GM12874 (cell line): ENCODE results near the gene GRM1.

Experiments used
- TF ChIP-seq, protein P1 (sequence below): IDR thresholded peaks from 2 replicates; pipeline ENCODE4 v1.5.1; 2011; ENCODE audit warnings: low read depth, mild to moderate bottlenecking, control low read depth, low read length, moderate library complexity; ENCODE audit not compliant: insufficient read depth

Gene GRM1

DNA sequence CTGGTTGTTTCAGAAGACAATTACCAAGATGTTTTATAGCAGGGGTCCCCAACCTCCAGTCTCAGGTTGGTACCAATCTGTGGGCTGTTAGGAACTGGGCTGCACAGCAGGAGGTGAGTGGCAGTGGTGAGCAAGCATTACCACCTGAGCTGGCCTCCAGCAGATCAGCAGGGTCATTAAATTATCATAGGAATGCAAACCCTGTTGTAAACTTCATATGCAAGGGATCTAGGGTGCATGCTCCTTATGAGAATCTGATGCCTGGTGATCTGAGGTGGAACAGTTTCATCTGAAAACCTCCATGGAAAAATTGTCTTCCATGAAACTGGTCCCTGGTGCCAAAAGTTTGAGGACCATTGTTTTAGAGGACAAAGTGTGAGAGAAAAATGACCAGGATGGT is 240.6 kb downstream of the GRM1 start:
- TF ChIP-seq, protein P1, sequence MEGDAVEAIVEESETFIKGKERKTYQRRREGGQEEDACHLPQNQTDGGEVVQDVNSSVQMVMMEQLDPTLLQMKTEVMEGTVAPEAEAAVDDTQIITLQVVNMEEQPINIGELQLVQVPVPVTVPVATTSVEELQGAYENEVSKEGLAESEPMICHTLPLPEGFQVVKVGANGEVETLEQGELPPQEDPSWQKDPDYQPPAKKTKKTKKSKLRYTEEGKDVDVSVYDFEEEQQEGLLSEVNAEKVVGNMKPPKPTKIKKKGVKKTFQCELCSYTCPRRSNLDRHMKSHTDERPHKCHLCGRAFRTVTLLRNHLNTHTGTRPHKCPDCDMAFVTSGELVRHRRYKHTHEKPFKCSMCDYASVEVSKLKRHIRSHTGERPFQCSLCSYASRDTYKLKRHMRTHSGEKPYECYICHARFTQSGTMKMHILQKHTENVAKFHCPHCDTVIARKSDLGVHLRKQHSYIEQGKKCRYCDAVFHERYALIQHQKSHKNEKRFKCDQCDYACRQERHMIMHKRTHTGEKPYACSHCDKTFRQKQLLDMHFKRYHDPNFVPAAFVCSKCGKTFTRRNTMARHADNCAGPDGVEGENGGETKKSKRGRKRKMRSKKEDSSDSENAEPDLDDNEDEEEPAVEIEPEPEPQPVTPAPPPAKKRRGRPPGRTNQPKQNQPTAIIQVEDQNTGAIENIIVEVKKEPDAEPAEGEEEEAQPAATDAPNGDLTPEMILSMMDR = no peak

DNA sequence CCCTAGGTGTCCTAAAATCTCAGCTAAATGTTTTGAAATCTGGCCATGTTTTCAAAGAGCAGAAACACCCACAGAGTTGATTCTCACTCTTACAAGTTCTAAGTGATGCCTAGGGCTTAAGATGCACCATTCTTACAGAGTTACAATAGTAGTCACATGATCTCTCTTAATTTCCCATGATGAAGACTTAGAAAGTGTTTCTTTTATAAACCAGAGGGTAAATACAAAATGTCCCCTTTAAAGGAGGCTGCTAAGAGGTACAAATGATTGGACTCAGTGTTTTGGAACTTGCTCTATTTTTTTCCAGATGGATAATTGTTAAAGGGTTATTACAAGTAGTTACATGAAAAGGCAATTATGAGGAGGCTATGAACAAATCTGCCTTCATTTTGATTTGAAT is 244.6 kb downstream of the GRM1 start:
- TF ChIP-seq, protein P1 = no peak

DNA sequence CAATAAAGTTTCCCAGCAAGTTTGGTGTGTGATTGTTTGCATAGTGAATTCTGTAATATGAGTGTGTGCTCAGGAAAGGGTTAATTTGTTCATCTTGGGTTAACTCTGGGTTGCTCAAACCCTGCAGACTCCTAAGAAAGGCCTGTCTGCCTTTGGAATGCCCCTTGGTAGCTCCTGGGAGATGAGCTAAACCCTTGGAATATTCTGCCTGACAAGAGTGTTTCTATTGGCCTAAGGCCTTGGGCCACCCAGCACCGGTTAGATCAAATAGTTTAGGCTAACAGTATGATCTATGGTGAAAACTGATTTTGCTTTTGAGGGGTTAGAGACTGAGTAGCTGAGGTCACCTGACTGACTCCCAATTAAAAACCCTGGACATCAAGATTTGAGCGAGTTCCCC is 248.3 kb downstream of the GRM1 start:
- TF ChIP-seq, protein P1 = no peak

DNA sequence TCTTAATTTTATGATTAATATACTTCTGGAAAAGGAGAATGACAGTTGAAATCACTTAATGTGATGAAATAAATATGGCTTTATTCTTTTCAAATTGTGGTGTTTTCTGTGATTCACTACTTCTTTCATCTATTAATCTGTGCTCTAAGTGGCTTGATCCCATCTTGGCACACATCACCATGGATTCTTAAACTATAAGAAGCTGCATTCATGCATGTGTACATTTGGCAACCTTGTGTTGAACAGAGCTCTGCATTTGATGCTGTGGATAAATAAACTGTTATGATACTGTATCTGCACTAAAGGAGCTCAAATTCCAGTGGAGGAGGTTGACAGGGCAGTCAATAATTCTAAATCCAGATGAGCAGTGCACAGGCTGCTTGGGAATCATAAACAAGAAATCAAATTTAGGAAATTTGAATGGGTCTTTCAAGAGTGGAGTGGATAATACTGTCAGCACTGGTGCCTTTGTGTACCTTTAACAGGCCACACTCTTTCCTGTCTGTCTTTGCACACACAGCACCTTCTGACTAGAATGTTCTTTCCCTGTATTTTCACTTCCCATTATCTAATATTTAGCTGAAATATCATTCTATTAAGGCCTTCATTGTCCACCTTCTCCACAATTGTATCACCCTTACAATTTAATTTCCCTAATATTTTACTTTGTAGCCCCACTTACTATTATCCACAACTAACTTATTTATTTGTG is 252.9 kb downstream of the GRM1 start:
- TF ChIP-seq, protein P1 = no peak

DNA sequence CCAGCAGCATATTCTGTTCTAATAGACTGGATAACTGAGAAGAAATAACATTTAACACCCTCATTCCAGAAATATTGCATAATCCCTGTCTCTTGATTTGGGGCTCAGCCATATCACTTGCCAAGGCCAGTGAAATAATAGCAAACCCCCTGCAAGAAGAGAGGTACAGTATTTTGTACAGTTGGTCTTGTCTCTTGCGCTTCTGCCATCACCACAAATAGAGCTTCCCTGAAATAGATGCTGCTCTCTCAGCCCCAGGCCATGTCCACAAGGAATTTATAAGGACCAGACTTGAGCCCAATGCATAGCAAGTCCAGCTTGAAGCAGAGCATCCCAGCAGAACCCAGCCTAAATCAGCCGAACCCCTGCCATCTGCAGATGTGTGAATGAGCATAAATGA is 254.0 kb downstream of the GRM1 start:
- TF ChIP-seq, protein P1 = no peak

DNA sequence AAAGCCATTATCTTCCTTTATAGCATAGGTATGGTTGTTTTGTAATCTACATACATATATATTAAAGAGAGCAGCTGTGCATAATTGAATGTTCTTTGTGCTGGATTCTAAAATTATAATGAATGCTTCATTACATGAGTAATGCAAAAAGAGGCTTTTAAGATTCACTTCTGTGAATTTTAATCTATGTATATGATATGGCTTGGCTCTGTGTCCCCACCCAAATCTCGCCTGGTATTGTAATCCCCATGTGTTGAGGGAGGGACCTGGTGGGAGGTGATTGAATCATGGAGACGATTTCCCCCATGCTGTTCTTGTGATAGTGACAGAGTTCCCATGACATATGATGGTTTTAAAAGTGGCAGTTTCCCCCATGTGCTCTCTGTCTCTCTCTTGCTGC is 255.4 kb downstream of the GRM1 start:
- TF ChIP-seq, protein P1 = no peak

DNA sequence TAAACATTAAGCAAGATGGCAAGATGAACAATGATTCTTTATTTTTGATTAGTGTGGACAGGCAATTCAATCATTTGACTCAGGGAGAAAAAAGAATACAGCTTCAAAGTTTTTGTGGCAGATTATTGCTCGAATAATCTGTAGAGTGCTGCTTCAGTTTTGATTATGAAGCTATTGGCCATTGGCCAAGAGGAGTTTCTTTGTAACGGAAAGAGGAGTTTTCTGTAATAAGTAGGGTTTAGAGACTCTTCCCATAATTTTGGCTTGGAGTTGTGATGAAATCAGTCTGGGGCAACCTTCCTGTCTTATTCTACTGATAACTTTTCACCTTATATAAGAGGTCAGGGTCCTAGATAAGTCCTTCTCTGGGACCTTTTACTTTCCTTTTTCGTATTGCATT is 258.1 kb downstream of the GRM1 start:
- TF ChIP-seq, protein P1 = no peak
